SJSA1 (cell line): ENCODE measurements around the gene NPW. TPM values are rescaled to one million over a fixed set of nuclear protein-coding genes. Genes with fewer than 3 reads are reported as not detected.
A peak's percentile ranks its signal among the peaks of the same experiment; 100 is the strongest.

Experiments
- DNase-seq, 2 experiments: peaks; one replicate each; pipeline ENCODE4 v3.0.0-alpha.2; 2015 to 2020; ENCODE audit warnings: low spot score in 2 of 2, low read depth in 1 of 2
- H3K27ac ChIP-seq: fragments of 250-450 bp; sonication (Bioruptor Pico); 2 replicates; pipeline ENCODE4 v1.5.1; 2020; ENCODE audit warnings: mild to moderate bottlenecking, moderate library complexity
- H3K27me3 ChIP-seq: fragments of 250-450 bp; sonication (Bioruptor Pico); replicated peaks from 2 replicates; pipeline ENCODE4 v1.5.1; 2020; ENCODE audit warnings: mild to moderate bottlenecking, moderate library complexity
- H3K36me3 ChIP-seq: fragments of 250-450 bp; sonication (Bioruptor Pico); 2 replicates; pipeline ENCODE4 v1.5.1; 2020; ENCODE audit warnings: mild to moderate bottlenecking
- H3K4me1 ChIP-seq: fragments of 250-450 bp; sonication (Bioruptor Pico); replicated peaks from 2 replicates; pipeline ENCODE4 v1.6.1; 2021; ENCODE audit warnings: mild to moderate bottlenecking
- H3K4me3 ChIP-seq: fragments of 250-450 bp; sonication (Bioruptor Pico); 2 replicates; pipeline ENCODE4 v1.5.1; 2020; ENCODE audit warnings: mild to moderate bottlenecking
- H3K9me3 ChIP-seq: fragments of 250-450 bp; sonication (Bioruptor Pico); replicated peaks from 2 replicates; pipeline ENCODE4 v1.5.1; 2020; ENCODE audit warnings: mild to moderate bottlenecking
- total RNA-seq: library from RNA; depleted of rRNA; stranded (reverse); fragments of >200 nt; shearing (Covaris generic); gene quantifications from 2 replicates; pipeline ENCODE4 v1.2.3, GENCODE V29; 2014

Gene NPW
- total RNA-seq, 1 experiment from 2014 or later = not detected

DNA sequence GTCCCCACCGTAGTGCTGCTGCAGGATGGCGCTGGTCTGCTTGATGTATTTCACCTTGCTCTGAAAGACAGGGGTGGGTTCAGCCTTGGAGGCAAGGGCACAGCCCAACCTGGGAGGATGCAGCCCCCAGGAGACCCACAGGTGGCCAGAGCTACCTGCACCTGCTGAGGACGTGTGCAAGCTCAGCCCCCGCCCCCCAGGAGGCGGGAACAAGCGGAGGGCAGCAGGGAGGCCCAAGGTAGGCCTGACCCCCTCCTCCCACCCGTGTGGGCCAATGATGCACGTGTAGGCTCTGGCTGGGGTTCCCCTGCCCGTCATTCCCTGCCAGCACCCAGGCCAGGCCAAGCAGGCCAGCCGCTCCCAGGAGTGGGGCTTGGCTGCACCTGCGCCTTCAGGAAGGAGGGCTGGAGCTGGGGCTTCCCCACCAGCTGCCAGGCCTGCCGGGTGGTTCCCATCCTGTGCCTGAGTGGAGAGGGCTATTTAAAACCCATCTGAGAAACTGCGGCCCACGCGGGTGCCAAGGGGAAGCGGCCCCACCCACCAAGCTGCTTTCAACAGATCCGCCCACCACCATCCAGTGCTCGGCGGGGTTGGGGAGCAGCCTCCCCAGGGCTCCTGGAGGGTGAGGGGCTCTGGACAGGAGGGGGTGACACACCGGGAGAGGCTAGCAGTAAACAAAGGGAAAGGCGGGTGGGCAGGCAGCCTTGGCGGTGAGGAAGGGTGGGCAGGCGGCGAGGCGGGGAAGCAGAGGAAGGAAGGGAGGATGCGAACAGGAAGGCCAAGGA, 24.3 kb downstream of the NPW start:
- peaks cover 34% of the 10 kb centered on the region for H3K36me3 ChIP-seq
- no peak for DNase-seq
- no peaks in the 10 kb centered on the region for H3K27me3 ChIP-seq
- peaks cover 56% of the 10 kb centered on the region for H3K4me1 ChIP-seq
- no peaks in the 10 kb centered on the region for H3K9me3 ChIP-seq
- no peak overlapping the region for H3K27ac ChIP-seq
- no peak overlapping the region for H3K4me3 ChIP-seq

DNA sequence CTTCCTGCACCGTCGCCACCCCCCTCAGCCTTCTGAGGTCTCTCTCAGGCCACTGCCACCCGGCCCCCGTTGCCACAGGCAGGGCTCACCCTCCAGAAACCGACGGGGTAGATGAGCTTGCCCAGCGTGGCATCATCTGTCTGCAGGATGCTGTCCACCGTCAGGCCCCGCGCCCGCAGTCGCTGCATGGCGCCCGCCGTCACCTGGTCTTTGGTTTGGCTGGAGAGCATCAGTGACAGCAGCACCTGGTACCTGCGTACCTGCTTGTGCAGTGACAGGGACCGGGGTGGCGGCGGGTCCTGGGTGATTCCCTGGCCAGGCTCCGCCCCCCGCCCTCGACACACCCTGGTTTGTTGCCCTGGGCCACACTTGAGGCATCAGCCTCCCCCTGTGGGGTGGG, 25.0 kb downstream of the NPW start:
- Histone ChIP-seq H3K4me1 (peaks cover 52% of the 10 kb centered on the region), H3K27me3 (no peaks in the 10 kb centered on the region), H3K4me3 (no peak overlapping the region), H3K27ac (no peak overlapping the region), H3K9me3 (no peaks in the 10 kb centered on the region), H3K36me3 (peaks cover 35% of the 10 kb centered on the region)
- no peak for DNase-seq

DNA sequence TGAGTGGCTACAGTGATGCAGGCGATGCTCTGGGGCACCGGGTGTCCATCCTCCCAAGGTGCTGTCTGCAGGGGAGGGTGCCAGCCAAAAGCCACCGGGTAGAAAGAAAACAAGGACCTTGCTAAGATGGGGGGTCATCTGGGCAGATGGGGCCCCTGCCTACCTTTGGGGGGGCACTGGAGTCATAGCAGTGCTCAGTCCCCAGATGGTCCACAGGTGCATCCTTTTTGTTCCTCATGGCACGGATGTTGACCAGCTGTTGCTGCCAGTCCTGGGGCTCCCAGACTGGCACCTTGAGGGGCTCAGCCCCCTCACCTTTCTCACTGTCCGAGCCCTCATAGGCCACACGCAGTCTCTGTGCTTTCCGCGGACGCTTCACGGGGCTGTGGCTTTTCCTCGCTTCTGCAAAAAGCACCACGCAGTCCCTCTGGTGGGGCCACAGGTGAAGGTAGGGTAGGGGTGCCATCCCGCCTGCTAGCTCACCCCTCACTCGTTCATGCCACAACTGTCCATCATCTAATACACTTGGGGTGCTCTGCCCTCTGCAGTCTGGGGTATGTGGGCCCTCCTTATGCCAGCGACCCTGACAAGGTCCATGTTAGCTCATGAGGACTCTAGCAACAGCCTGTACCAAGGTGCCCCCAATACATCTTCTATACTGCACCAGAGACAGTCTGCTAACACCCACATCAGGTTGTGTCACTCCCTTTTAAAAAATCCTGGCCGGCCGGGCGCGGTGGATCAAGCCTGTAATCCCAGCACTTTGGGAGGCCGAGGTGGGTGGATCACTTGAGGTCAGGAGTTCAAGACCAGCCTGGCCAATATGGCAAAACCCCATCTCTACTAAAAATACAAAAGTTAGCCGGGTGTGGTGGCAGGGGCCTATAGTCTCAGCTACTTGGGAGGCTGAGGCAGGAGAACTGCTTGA, 26.6 kb downstream of the NPW start:
- Histone ChIP-seq H3K4me3 (no peak overlapping the region), H3K36me3 (peaks cover 34% of the 10 kb centered on the region), H3K27me3 (no peaks in the 10 kb centered on the region), H3K4me1 (peaks cover 35% of the 10 kb centered on the region), H3K27ac (no peak overlapping the region), H3K9me3 (no peaks in the 10 kb centered on the region)
- DNase-seq = no peak

DNA sequence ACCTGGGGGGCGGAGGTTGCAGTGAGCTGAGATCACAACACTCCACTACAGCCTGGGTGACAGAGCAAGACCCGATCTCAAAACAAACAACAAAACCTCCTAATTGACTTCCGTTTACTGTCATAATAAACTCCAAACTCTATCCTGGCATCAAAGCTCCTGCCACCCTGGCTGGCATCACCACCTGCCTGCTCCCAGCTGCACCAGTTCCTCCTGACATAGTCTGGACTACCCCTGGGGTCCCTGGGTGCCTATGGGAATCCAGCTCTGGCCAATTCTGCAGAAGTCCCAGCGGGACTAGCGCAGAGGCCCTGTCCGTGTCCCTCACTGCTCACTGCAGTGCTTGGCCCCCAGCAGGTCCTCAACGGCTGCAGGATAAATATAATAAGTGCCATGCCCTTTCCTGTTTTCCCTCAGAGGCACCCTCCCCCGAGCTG, 27.3 kb downstream of the NPW start:
- H3K9me3 ChIP-seq = no peaks in the 10 kb centered on the region
- peaks cover 28% of the 10 kb centered on the region for H3K4me1 ChIP-seq
- no peak overlapping the region for H3K27ac ChIP-seq
- peak overlapping the region; percentile 92 for H3K4me3 ChIP-seq
- H3K36me3 ChIP-seq = peaks cover 35% of the 10 kb centered on the region
- H3K27me3 ChIP-seq = no peaks in the 10 kb centered on the region
- no peak for DNase-seq

GRCh38 chr16:2047330-2048115, 27.9 kb downstream of the NPW start, which contains the start of the genes NTHL1 and TSC2:
TSS of gene NTHL1 (minus strand) at chr16:2047834. CDS start at chr16:2047823, 11 bp downstream.
TSS of gene TSC2 (plus strand) at chr16:2047985. CDS start at chr16:2048616, 631 bp downstream.
- peak; percentile 92 to 97 for DNase-seq
- Histone ChIP-seq H3K9me3 (no peaks in the 10 kb centered on the region), H3K4me3 (peak within 1 kb of the TSS; percentile 92), H3K27me3 (no peaks in the 10 kb centered on the region), H3K27ac (no peak within 1 kb of the TSS), H3K4me1 (peaks cover 25% of the 10 kb centered on the region), H3K36me3 (peaks cover 40% of the 10 kb centered on the region)

DNA sequence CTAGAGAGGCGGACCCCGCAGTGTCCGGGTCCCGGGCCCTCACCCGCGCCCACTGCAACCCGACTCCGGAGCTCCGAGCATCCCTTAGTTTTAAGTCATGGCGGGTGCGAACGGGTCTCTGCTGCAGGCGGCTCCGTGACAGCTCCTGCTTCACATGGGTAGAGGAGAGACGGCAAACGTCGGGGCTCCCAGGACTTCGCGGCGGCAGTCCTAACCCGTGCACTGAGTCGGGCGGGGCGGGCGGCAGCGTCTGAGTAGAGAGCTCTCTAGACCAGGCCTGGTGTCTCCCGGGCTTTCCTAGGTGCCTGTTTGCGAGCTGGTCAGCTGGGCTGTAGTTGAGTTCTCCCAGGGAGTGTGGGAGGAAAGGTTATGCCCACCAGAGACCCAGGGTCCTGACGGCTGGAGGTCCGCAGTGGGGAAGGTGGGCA, 28.5 kb downstream of the NPW start:
- Histone ChIP-seq H3K27me3 (no peaks in the 10 kb centered on the region), H3K36me3 (peaks cover 46% of the 10 kb centered on the region), H3K4me1 (peaks cover 25% of the 10 kb centered on the region), H3K4me3 (peak overlapping the region; percentile 92), H3K9me3 (no peaks in the 10 kb centered on the region), H3K27ac (no peak overlapping the region)
- DNase-seq = peak in 1 of 2 experiments; percentile 8

DNA sequence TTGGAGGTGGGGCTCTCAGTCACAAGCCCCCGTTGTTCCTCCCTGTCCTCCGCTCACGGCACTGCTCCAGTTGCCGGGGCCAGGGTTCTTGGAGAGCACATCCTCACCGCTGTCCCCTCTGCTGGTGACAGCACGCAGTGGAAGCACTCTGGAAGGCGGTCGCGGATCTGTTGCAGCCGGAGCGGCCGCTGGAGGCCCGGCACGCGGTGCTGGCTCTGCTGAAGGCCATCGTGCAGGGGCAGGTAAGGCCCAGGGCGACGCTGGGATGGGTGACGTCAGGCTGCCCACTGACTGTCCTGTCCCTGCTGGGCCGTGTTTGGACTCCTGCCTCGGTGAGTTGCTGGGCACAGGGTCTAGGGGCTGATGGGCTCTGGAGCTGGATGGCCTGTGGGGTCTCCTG, 33.6 kb downstream of the NPW start:
- Histone ChIP-seq H3K27ac (no peak overlapping the region), H3K4me3 (no peak overlapping the region), H3K27me3 (no peaks in the 10 kb centered on the region), H3K9me3 (no peaks in the 10 kb centered on the region), H3K4me1 (peaks cover 8% of the 10 kb centered on the region), H3K36me3 (peaks cover 70% of the 10 kb centered on the region)
- DNase-seq = no peak

DNA sequence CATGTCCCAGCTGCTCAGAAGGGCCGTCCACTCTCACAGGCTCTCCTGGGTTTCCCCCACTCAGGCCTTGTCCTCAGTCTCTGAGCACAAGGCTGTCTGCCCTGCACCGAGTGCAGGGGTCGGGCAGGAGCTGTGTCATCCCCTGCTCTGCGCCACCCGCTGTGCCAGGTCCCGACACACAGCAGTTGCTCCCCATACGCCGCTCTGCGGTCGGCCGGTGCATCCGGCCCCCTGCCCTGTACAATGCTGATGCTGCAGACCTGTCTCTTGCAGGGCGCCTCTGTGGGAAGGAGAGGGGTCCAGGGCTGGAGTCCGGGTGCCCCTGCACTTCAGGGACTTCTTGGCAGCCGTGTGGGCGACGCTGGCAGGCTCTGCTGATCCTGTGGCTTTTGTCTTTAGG, 34.3 kb downstream of the NPW start:
- H3K36me3 ChIP-seq = peaks cover 75% of the 10 kb centered on the region
- no peak overlapping the region for H3K4me3 ChIP-seq
- H3K4me1 ChIP-seq = peaks cover 2% of the 10 kb centered on the region; the same call in 1 of the 2 replicates
- H3K27ac ChIP-seq = no peak overlapping the region
- DNase-seq = no peak
- H3K27me3 ChIP-seq = no peaks in the 10 kb centered on the region
- no peaks in the 10 kb centered on the region for H3K9me3 ChIP-seq

DNA sequence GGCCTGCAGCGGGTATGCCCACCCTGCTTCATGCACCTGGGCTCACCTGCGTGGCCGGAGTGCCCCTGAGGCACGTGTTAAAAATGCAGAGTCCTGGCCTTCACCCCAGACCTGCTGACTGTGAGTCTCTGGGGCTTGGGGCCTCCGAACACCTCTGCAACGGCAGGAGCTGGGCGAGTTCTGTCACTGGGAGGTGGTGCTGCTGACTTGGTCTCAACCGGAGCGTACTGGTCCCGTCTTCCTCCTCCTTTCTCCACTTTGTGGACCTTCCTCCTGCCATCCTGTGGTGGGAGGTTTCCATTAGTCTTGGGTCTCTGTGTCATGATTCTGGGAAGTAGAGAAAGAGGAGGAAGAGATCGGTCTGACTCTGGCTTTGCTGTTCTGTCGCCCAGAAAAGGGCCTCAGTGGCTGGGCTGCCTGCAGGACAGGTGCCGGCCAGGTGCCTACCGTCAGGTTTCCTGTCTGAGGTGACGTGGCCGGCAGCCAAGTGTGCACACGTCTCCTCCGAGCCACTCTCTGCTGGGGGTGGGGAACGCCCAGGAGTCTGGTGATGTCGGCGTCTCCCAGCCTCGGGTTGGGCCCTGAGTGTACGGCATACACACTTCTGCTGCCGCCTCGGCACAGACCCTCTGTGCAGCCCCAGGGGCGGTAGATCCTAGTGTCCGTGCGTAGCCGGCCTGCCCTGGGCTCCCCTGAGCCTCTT, 35.1 kb downstream of the NPW start:
- no peaks in the 10 kb centered on the region for H3K4me1 ChIP-seq
- no peak for DNase-seq
- H3K9me3 ChIP-seq = no peaks in the 10 kb centered on the region
- H3K36me3 ChIP-seq = peaks cover 70% of the 10 kb centered on the region
- no peaks in the 10 kb centered on the region for H3K27me3 ChIP-seq
- no peak overlapping the region for H3K27ac ChIP-seq
- no peak overlapping the region for H3K4me3 ChIP-seq

DNA sequence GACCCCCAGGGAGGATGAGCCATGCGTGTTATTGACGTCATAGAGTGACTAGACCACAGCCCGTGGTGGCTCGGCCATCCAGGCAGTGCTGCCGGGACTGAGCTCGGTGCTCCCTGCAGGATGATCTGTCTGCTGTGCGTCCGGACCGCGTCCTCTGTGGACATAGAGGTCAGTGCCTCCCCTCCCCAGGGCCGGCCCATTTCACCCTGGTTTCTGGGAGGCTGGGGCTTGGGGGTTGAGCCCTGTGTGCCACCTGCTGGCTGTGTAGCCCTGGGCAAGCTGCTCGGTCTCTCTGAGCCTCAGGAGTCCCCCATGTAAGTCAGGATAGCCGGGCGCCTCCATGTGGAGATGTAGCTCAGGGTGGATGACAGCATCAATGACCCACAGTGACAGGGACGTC, 36.5 kb downstream of the NPW start:
- Histone ChIP-seq H3K9me3 (no peaks in the 10 kb centered on the region), H3K4me3 (no peak overlapping the region), H3K36me3 (peaks cover 74% of the 10 kb centered on the region), H3K27me3 (no peaks in the 10 kb centered on the region), H3K4me1 (no peaks in the 10 kb centered on the region), H3K27ac (no peak overlapping the region)
- DNase-seq = no peak

GRCh38 chr16:2056681-2057407, 37.3 kb downstream of the NPW start:
- Histone ChIP-seq H3K27ac (no peak overlapping the region), H3K4me1 (no peaks in the 10 kb centered on the region), H3K4me3 (no peak overlapping the region), H3K9me3 (no peaks in the 10 kb centered on the region), H3K27me3 (no peaks in the 10 kb centered on the region), H3K36me3 (peaks cover 73% of the 10 kb centered on the region)
- DNase-seq = no peak

GRCh38 chr16:2057438-2057837, 37.9 kb downstream of the NPW start:
- Histone ChIP-seq H3K4me3 (no peak overlapping the region), H3K9me3 (no peaks in the 10 kb centered on the region), H3K4me1 (no peaks in the 10 kb centered on the region), H3K36me3 (peaks cover 73% of the 10 kb centered on the region), H3K27me3 (no peaks in the 10 kb centered on the region), H3K27ac (no peak overlapping the region)
- DNase-seq = no peak
